ENCODE results near the gene DOCK10. TPM values are rescaled to one million over a fixed set of nuclear protein-coding genes. Genes with fewer than 3 reads are reported as not detected.

The DOCK10 gene
- total RNA-seq, 1 donor from 2014 or later = 30.9 TPM

GRCh38 chr2:224820283-224820991 is 221.8 kb downstream of the DOCK10 start:
- Histone ChIP-seq H3K4me3 (no peak overlapping the region), H3K27ac (no peak overlapping the region), H3K9me3 (no peaks in the 10 kb centered on the region), H3K4me1 (no peaks in the 10 kb centered on the region), H3K27me3 (no peaks in the 10 kb centered on the region), H3K36me3 (peaks cover 7 to 18% of the 10 kb centered on the region in 2 donors)
- no peak for DNase-seq (ENCODE audit: low spot score in 2 of 2)
- intact Hi-C loops (cut with DNase I) = no loop called here
- no peak for TF ChIP-seq CTCF (IDR thresholded peaks at IDR 0.05)

DNA sequence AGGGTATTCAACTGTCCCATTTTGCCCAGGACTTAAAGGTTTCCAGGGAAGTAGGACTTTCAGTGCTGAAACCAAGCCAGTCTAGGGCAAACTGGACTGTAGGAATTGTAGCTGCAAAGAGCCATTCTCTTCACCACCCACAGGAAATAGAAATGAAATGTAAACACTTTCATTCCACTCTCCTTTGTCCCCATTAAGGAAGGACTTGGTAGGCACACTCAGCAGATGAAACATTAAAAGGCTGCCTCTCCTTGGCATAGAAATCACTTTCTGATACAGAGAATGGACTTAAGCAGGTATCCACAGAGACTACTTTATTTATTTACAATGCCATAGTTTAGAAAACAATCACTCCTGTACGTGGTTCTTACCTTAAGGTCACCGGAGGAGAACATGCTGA is 223.2 kb downstream of the DOCK10 start:
- peaks cover 17 to 25% of the 10 kb centered on the region in 2 donors for H3K36me3 ChIP-seq

GRCh38 chr2:224817676-224818075 is 224.6 kb downstream of the DOCK10 start:
- Histone ChIP-seq H3K4me1 (no peaks in the 10 kb centered on the region), H3K36me3 (peaks cover 17 to 36% of the 10 kb centered on the region in 2 donors), H3K4me3 (no peak overlapping the region), H3K9me3 (no peaks in the 10 kb centered on the region), H3K27me3 (no peaks in the 10 kb centered on the region), H3K27ac (no peak overlapping the region)
- TF ChIP-seq CTCF (IDR thresholded peaks at IDR 0.05) = no peak
- DNase-seq (ENCODE audit: low spot score in 2 of 2) = no peak
- intact Hi-C loops (cut with DNase I) = no loop called here

More for the DNA sequence above, 223.2 kb downstream of the DOCK10 start:
- no peak for DNase-seq (ENCODE audit: low spot score in 2 of 2)
- H3K4me1 ChIP-seq = no peaks in the 10 kb centered on the region
- TF ChIP-seq CTCF (IDR thresholded peaks at IDR 0.05) = no peak
- H3K4me3 ChIP-seq = no peak overlapping the region
- no peaks in the 10 kb centered on the region for H3K9me3 ChIP-seq
- intact Hi-C loops (cut with DNase I) = no loop called here
- no peaks in the 10 kb centered on the region for H3K27me3 ChIP-seq
- no peak overlapping the region for H3K27ac ChIP-seq

- H3K9me3 ChIP-seq = no peaks in the 10 kb centered on the region
- intact Hi-C loops (cut with DNase I) = no loop called here
Measured at GRCh38 chr2:224816816-224817215, 225.5 kb downstream of the DOCK10 start.

DNA sequence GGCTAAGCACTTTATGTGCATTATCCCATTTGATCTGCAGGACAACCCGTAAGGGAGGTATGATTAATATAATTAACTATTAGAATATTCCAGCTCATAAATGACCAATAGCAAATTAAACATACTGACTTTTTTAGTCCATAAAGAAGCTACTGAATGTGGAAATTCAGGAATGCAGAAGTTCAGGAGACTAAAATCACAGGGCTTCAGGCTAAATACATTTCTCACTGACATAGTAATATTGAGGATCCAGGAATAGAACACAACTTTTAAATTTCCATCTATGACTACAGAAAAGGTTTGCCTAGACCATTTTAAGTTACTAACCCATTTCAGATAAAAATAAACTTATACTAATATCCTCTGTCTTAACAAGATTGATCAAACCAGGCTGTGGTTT is 228.7 kb downstream of the DOCK10 start:
- TF ChIP-seq CTCF (IDR thresholded peaks at IDR 0.05) = no peak
- DNase-seq (ENCODE audit: low spot score in 2 of 2) = no peak
- Histone ChIP-seq H3K27ac (no peak overlapping the region), H3K36me3 (peaks cover 17 to 33% of the 10 kb centered on the region in 2 donors), H3K27me3 (no peaks in the 10 kb centered on the region), H3K4me3 (no peak overlapping the region), H3K9me3 (no peaks in the 10 kb centered on the region), H3K4me1 (peaks cover 0 to 5% of the 10 kb centered on the region in 2 donors)
- intact Hi-C loops (cut with DNase I) = no loop called here

More at GRCh38 chr2:224816816-224817215, 225.5 kb downstream of the DOCK10 start:
- H3K4me3 ChIP-seq = no peak overlapping the region
- DNase-seq (ENCODE audit: low spot score in 2 of 2) = no peak
- TF ChIP-seq CTCF (IDR thresholded peaks at IDR 0.05) = no peak
- H3K4me1 ChIP-seq = no peaks in the 10 kb centered on the region
- peaks cover 17 to 40% of the 10 kb centered on the region in 2 donors for H3K36me3 ChIP-seq
- H3K27me3 ChIP-seq = no peaks in the 10 kb centered on the region
- no peak overlapping the region for H3K27ac ChIP-seq
